Measurements from ENCODE around the gene DPH1.
"Not testable (repeated sequence)": the region's sequence is repeated elsewhere in the genome, so short reads cannot be mapped to it uniquely, and the experiment has no call there.

Gene DPH1

GRCh38 chr17:2029911-2030778 lies at the start of gene DPH1:
TSS of gene DPH1 (plus strand) at chr17:2030153. CDS start at chr17:2030170, 17 bp downstream.
- DNase-seq (ENCODE audit: low spot score), result peak; percentile 88

DNA sequence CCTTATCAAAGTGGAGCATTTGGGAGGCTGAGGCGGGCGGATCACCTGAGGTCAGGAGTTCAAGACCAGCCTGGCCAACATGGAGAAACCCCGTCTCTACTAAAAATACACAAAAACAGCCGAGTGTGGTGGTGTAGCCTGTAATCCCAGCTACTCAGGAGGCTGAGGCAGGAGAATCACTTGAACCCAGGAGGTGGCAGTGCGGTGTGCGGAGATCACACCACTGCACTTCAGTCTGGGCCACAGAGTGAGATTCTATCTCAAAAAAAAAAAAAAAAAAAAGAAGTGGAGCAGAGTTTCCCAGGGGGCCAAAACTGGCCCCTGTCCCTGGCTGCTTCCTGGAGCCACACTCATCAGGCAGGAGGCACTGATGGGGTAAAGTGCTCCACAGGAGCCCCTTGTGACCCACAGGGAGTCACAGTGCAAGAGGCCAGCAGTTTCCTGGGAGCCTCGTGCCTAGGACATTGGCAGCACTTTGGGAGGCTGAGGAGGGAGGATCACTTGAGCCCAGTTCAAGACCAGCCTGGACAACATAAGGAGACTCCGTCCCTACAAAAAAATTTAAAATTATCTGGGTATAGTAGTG lies 49.2 kb upstream of the DPH1 start:
- no peak for DNase-seq (ENCODE audit: low spot score)

DNA sequence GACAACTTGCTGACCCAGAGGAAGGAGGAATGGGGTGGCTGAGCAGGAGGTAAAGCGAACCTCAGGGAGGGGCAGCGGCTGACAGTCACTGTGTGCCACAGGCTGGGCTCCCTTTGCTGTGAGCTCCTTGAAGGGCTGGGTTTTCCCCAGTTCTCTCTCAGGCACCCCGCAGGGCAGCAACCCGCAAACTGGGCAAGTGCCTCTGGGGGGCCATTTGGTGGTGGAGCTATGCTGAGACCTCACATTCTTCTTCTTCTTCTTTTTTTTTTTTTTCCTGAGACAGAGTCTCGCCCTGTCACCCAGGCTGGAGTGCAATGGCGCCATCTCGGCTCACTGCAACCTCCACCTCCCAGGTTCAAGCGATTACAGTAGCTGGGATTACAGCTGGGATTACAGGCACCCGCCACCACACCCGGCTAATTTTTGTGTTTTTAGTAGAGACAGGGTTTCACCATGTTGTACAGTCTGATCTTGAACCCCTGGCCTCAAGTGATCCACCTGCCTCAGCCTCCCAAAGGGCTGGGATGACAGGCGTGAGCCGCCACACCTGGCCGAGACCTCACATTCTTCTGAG lies 47.1 kb upstream of the DPH1 start:
- DNase-seq (ENCODE audit: low spot score), result not testable (repeated sequence)

- DNase-seq (ENCODE audit: low spot score), result no peak
These were observed 44.9 kb upstream of the DPH1 start for GRCh38 chr17:1985093-1985492.

DNA sequence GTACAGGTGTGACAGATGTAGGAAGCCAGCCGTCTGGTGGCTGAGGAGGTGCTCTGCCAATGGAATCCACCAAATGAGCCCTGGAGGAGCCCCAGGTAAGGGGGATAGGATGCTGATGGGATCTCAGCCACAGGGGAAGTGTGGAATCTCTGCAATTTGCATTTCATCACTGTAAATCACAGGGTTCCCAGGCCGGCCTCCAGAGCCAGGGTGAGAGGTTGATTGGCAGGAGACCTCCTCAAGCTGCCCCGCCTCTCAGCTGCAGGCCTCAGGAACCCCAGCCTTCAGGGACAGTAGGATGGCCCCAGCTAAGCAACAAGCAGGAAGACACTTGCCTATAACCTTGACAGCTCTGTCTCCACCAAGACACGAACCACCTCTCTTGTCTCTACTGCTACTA lies 44.3 kb upstream of the DPH1 start:
- no peak for DNase-seq (ENCODE audit: low spot score)

GRCh38 chr17:1986783-1987451 lies 43.0 kb upstream of the DPH1 start:
- no peak for DNase-seq (ENCODE audit: low spot score)

DNA sequence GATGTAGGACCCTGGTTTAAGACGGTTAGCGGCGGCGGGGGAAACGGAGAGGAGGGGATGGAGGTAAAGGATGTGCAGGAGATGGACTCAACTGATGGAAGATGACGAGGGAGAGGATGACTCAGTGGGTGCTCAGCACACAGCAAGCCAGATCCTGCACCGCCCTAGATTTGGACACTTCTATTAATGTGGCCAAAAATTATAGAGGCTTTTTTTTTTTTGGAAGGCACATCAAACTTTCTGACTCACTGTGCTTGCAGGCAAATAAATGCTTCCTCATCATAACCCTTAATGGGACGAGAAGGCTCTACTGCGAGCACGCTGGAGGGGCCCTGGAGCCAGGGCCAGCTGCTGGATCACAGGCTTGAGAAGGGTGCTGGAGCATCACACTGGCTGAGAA lies 40.8 kb upstream of the DPH1 start:
- no peak for DNase-seq (ENCODE audit: low spot score)

GRCh38 chr17:1992541-1992940 lies 37.4 kb upstream of the DPH1 start:
- no peak for DNase-seq (ENCODE audit: low spot score)

DNA sequence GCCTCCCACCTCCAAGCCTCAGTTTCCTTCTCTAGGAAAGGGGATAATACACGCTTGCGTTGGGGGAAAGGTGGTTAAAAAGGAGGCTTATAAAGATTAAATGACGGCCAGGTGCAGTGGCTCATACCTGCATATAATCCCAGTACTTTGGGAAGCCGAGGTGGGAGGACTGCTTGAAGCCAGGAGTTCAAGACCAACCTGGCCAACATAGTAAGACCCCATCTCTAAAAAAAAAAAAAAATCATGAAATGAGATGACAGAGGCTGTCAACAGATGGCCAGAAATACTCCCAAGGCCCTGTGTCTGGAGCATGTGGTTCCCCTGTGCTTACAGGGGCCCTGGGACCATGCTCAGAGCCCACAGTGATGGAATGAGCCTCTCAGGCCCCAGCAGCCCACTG lies 35.2 kb upstream of the DPH1 start:
- DNase-seq (ENCODE audit: low spot score), result no peak

- DNase-seq (ENCODE audit: low spot score), result no peak
These were observed 34.5 kb upstream of the DPH1 start for GRCh38 chr17:1995321-1995892.

DNA sequence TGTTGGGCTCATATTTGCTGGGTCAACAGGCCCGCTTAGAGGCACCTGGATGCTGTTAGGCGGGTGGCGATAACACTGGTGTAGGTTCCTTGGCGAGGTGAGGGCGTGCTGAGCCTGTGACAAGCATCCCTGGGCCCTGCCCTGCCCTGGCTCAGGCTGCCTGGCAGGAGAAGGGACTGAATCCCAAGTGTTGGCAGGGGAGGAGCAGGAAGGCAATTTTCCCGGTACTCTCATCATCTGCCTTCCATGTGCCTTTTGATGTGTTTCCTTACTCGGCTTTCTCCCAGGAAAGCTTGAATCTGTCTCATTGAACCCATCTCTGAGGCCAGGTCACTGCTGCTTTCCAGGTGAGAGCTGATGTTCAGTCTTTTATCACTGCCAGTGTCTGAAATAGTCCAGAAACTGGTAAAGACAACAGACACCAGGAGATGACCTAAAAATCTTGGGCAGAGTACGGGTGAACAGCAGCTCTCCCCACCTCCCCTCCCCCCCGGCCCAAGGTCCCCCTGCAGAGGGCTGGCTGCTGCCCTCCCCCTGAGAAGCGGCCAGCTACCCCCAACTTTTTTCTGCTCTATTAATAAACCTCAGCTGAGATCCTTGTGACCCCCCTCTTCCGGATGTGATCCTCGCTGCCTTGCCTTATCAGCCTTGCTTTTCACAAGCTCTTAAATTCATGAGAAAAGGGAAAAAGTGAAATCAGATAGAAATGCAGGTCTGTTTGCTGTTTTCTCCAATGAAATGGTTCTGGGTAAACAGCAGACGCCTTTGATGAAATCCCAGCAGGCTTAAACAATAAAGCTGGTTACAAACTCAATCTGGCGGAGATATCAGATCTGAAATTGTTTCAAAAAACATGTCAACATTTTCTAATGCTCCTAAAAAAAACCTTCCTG lies 33.8 kb upstream of the DPH1 start:
- DNase-seq (ENCODE audit: low spot score), result no peak

DNA sequence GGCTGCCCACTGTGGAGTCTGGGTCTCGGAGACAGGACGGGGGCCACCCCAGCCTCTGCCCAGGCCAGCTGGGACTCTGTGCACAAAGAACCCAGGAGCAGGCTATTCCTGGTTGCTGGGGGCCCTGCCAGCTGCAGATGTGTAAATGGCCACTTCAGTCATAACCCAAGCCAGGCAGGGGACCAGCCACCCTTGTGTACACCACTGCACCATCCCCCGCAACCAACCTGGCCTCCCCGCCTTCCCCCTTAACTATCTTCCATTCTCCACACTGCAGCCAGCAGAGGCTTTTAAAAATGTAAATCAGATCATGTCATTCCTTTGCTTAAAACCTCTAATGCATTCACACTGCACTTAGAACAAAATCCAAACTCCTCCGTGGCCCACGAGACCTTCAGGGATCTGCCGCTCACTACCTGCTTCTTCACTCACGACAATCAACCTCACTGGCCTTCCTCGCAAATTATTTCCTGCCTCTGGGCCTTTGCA lies 33.1 kb upstream of the DPH1 start:
- DNase-seq (ENCODE audit: low spot score), result no peak

DNA sequence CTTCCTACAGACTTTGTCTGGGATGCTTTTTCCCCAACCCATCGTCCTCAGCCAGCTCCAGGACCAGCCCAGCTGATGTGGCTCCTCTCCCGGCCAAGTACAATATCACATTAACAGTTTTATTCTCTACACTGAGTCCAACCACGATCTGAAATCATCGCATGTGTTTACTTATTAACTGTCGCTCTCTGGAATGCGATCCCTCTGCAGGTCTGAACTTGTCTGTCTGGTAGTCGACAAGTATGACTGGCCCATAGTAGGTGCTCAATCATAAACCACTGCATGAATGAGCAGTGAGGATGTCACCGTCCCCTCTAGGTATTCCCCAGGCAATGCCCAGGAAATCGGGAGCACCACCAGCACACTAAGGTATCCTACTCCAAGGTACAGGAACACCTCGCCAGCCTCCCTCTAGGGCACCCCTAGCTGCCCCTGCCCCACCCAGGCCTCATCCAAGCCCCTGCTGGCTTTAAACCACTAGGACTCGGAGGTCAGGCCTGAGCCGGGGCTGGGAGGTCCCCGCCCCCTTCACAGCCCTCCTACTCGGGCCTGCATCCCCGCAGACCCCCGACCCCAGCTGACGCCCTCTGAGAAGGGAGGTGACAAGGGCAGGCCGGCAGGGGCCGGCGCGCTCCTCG lies 32.5 kb upstream of the DPH1 start:
- DNase-seq (ENCODE audit: low spot score), result no peak

DNA sequence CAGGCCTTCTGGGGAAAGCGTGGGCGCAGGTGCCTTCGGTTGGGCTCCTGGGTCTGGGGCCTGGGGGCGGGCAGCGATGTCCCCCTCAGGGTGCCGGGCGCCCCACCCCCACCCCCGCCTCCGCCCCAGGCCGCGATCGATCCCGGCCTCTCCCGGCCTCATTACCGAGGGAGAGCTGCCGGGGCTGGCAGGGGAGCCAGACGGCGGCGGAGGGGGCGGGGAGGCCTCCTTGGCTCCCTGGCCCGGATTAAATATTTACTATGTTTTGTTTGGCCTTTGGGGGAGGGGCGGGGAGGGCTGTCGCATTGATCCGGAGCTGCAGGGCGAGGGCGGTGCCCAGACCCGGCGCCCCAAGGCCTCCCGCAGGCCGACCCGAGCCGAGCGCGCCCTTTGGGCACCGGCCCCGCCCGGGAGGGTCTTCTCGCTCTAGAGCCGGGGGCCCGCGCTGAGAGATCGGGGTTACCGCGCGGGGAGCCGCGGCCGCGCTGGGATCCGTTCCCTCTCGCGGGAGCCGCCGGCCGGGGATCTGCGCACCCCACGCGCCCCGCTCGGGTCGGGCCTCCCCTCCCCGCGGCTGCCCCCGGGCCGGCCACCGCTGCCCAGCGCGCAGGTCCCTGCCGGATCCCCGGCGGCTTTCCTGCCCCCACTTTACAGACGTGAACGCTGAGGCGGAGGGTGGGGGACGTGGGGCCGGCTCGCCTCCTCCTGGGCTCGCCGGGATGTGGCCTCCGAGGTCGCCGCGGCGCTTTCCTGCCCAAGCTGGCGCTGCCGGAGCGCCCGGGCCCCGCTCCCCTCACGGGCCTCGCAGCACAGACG lies 31.8 kb upstream of the DPH1 start:
- DNase-seq (ENCODE audit: low spot score), result no peak

DNA sequence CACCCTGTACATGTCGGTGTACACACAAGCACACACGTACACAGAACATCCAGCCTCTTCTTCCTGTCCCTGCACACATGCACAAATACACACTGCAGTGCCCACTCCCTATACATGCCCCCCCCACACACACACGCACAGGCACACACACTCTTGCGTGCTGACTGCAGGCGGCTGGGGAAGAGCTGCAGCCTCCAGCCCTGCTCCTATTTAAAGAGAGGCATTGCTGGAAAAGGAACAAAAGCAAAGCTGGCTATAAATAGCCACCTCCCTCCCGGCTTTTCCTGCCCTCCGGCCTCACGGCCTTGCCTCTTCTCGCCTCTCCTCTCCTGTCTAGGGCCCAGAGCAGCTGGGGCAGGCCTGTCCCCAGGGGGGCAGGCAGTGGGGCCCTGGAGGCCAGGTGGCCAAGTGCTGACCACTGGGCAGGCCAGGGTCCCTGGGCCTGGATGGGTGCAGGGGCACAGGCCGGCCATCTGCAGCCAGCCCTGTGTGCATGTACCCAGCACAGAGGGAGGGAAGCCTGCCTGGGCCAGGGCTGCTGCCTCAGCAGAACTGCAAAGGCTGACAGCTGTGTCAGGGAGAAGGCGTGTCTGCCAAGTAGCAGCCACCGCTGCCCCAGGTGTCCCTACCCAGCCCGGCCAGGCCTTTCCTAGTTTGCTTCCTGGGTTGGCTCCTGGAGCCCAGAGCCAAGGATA lies 30.2 kb upstream of the DPH1 start:
- no peak for DNase-seq (ENCODE audit: low spot score)

DNA sequence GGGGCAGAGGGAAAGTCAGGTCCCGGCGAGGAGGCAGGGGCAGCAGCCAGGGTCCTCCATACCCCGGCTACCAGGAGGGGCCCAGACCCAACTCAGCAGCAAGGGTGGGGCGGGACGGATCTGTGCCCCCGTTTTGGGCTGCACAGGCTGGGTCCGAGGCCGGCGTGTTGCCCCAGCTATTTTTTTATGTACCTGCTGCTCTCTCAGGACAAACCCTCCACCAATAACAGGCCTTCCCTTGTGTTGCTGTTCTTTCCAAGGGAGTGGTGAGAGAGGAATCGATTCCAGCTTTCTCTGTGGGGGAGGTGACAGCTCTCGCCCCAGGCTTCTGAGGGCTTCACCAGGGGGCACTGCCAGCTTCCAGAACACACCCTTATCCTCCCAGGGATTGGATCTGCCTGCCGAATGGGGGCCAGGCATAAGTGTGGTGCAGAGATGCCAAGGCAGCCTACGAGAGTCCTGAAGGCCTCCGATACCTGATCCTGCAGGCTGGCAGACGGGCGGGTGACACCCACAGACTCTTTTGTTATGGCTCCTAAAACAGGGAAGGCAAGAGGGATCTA lies 27.1 kb upstream of the DPH1 start:
- DNase-seq (ENCODE audit: low spot score), result no peak

GRCh38 chr17:2003525-2003924 lies 26.4 kb upstream of the DPH1 start:
- no peak for DNase-seq (ENCODE audit: low spot score)

GRCh38 chr17:2004435-2004952 lies 25.5 kb upstream of the DPH1 start:
- DNase-seq (ENCODE audit: low spot score), result no peak
